Measurements from ENCODE around the gene GATA6. TPM values are rescaled to one million over a fixed set of nuclear protein-coding genes. Genes with fewer than 3 reads are reported as not detected.

GATA6 gene
- polyA plus RNA-seq, 1 of the 3 experiments (the other 2 are of a cell fraction), result not detected

GRCh38 chr18:22193466-22193865, 24.1 kb downstream of the GATA6 start (continued):
- TF ChIP-seq REST (IDR thresholded peaks at IDR 0.05; ENCODE audit: low read depth, low read length) (no peak), RCOR1 (IDR thresholded peaks at IDR 0.05; ENCODE audit: low read length) (no peak)

GRCh38 chr18:22194151-22194598, 24.8 kb downstream of the GATA6 start:
- Histone ChIP-seq H3K4me3 (ENCODE audit: low read depth in 2 of 2, low read length in 1 of 2) (no peak overlapping the region), H3K9ac (no peak overlapping the region), H4K20me1 (ENCODE audit: insufficient read depth) (no peaks in the 10 kb centered on the region), H3K9me3 (no peaks in the 10 kb centered on the region), H3K4me1 (ENCODE audit: control insufficient read depth in 1 of 2, insufficient read depth in 2 of 2, low read depth in 1 of 2, low read length in 1 of 2) (no peaks in the 10 kb centered on the region), H2AFZ (ENCODE audit: low read depth) (no peak overlapping the region), H3F3A (replicated peaks; ENCODE audit: insufficient read depth) (no peaks in the 10 kb centered on the region), H3K9me2 (no peaks in the 10 kb centered on the region), H3K36me3 (replicated peaks in 1 of 2; ENCODE audit: control insufficient read depth in 1 of 2, insufficient read depth in 2 of 2, low read length in 1 of 2) (no peaks in the 10 kb centered on the region), H3K27ac (ENCODE audit: low read depth in 2 of 2, low read length in 1 of 2) (no peak overlapping the region), H3K4me2 (no peak overlapping the region), H3K27me3 (ENCODE audit: insufficient read depth) (peaks cover 77% of the 10 kb centered on the region), H3K79me2 (ENCODE audit: insufficient read depth) (no peaks in the 10 kb centered on the region)
- TF ChIP-seq RFX5 (IDR thresholded peaks at IDR 0.05; ENCODE audit: low read length) (no peak), GABPA (IDR thresholded peaks at IDR 0.05; ENCODE audit: low read depth) (no peak), NRF1 (IDR thresholded peaks at IDR 0.05; ENCODE audit: low read depth, low read length) (no peak), RCOR1 (IDR thresholded peaks at IDR 0.05; ENCODE audit: low read length) (no peak), USF1 (IDR thresholded peaks at IDR 0.05; ENCODE audit: borderline replicate concordance, low read depth) (no peak), REST (IDR thresholded peaks at IDR 0.05; ENCODE audit: low read depth, low read length) (no peak), YY1 (IDR thresholded peaks at IDR 0.05; ENCODE audit: low read depth) (no peak), TEAD4 (IDR thresholded peaks at IDR 0.05; ENCODE audit: borderline replicate concordance, insufficient read depth) (no peak), MAX (IDR thresholded peaks at IDR 0.05; ENCODE audit: low read depth) (no peak), FOXM1 (IDR thresholded peaks at IDR 0.05; ENCODE audit: low read depth) (no peak), EZH2phosphoT487 (IDR thresholded peaks at IDR 0.05; ENCODE audit: borderline replicate concordance, low read depth) (no peak)
- no peak for DNase-seq
- CTCF ChIA-PET, result no interaction called here
- 1% methylated on average over 7 of the region's 7 CpGs for WGBS (ENCODE audit: low lambda C conversion rate)
- POLR2A ChIA-PET, result no interaction called here

Data from SK-N-SH (cell line).